HUES6 (cell line): ENCODE measurements around the gene PLA2G6.
"Not testable (repeated sequence)": the region's sequence is repeated elsewhere in the genome, so short reads cannot be mapped to it uniquely, and the experiment has no call there.

Experiments used
- H3K27ac ChIP-seq: 2 replicates; pipeline ENCODE4 v1.7.0; 2013; ENCODE audit warnings: low read depth, mild to moderate bottlenecking, low read length, inconsistent platforms
- H3K27me3 ChIP-seq: 2 replicates; pipeline ENCODE4 v1.6.1; 2013; ENCODE audit warnings: low read length; ENCODE audit not compliant: control insufficient read depth, insufficient read depth
- H3K36me3 ChIP-seq: 2 replicates; pipeline ENCODE4 v1.6.1; 2013; ENCODE audit warnings: low read length; ENCODE audit not compliant: control insufficient read depth, insufficient read depth
- H3K4me1 ChIP-seq: 2 replicates; pipeline ENCODE4 v1.6.1; 2013; ENCODE audit warnings: low read length; ENCODE audit not compliant: control insufficient read depth, insufficient read depth
- H3K4me3 ChIP-seq: 2 replicates; pipeline ENCODE4 v1.5.1; 2013; ENCODE audit warnings: low read depth, low read length
- H3K9ac ChIP-seq: one replicate; pipeline ENCODE4 v1.6.1; 2013; ENCODE audit warnings: mild to moderate bottlenecking, low read length
- H3K9me3 ChIP-seq: 2 replicates; pipeline ENCODE4 v1.6.1; 2013; ENCODE audit warnings: low read depth, low read length; ENCODE audit not compliant: control insufficient read depth, insufficient read depth

The PLA2G6 gene

DNA sequence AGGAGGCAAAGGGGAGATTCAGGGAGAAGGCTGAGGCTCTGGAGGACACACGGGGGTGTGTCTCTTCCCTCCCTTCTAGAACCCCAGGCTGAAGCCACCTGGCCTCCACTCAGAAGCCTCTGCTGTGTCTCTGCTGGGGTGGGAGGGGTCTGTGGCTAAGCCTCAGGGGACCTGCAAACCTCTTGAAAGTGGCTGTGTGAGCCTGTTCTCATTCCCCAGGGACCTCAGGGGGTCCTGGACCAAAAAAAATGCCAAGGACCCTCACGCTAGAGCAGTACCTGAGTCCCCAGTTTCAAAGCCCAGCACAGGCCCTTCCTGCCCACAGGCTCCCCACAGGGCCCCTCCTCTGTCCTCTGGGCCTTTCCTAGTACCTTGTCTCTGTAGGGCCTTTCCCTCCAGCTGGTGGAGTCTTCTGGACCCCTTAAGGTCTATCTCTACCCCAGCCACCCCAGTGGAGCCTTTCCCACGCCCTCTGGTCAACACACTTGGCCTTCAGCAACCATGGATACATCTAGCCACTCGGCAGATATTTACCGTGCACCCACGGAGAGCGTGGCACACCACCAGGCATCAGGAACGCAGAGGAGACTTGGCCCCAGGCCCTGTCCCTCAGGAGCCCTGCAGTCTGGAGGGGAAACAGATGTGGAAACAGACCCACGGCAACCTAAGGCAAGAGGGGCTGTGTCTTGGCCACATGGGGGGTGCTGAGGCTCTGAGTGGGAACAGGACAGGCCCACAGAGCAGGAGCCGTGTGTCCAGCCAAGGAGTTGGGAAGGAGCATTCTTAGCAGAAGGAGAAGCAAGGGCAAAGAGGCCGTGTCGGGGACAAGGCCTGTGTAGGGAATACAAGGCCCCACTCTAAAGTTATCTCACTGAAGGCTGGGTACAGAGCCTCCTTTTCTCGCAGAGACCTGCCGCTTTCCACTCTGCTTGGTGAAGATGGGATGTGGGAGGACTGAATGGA lies 18.5 kb downstream of the PLA2G6 start:
- Histone ChIP-seq H3K9me3 (no peaks in the 10 kb centered on the region), H3K27ac (no peak overlapping the region), H3K9ac (no peak overlapping the region), H3K4me3 (no peak overlapping the region), H3K27me3 (no peaks in the 10 kb centered on the region), H3K36me3 (peaks cover 13% of the 10 kb centered on the region), H3K4me1 (peaks cover 4% of the 10 kb centered on the region; the same call in 1 of the 2 replicates)

DNA sequence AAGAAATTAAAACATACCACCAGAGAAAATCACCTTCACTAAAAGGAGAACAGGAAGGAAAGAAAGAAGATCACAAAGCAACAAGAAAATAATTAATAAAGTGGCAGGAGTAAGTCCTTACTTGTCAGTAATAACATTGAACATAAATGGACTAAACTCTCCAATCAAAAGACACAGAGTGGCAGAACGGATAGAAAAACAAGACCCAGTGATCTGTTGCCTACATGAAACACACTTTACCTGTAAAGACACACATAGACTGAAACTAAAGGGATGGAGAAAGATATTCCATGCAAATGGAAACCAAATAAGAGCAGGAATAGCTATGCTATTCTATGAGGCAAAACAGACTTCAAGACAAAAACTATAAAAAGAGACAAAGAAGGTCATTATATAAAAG lies 25.9 kb downstream of the PLA2G6 start:
- Histone ChIP-seq H3K9me3 (no peaks in the 10 kb centered on the region), H3K9ac (no peak overlapping the region), H3K36me3 (no peaks in the 10 kb centered on the region), H3K27me3 (no peaks in the 10 kb centered on the region), H3K4me1 (peaks cover 7% of the 10 kb centered on the region; the same call in 1 of the 2 replicates), H3K4me3 (no peak overlapping the region), H3K27ac (no peak overlapping the region)

DNA sequence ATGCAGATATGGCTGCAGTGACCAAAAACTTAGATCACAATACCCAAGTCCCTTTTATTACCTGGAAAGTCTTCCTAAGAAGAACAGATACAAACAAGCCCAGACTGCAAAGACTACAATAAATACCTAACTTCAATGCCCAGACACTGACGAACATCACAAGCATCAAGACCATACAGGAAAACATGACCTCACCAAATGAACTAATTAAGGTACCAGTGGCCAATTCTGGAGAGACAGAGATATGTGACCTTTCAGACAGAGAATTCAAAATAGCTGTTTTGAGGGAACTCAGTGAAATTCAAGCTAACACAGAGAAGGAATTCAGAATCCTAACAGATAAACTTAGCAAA lies 27.1 kb downstream of the PLA2G6 start:
- H3K4me1 ChIP-seq, H3K36me3 ChIP-seq, H3K27me3 ChIP-seq, H3K27ac ChIP-seq, H3K9me3 ChIP-seq, H3K4me3 ChIP-seq, H3K9ac ChIP-seq: not testable (repeated sequence)

DNA sequence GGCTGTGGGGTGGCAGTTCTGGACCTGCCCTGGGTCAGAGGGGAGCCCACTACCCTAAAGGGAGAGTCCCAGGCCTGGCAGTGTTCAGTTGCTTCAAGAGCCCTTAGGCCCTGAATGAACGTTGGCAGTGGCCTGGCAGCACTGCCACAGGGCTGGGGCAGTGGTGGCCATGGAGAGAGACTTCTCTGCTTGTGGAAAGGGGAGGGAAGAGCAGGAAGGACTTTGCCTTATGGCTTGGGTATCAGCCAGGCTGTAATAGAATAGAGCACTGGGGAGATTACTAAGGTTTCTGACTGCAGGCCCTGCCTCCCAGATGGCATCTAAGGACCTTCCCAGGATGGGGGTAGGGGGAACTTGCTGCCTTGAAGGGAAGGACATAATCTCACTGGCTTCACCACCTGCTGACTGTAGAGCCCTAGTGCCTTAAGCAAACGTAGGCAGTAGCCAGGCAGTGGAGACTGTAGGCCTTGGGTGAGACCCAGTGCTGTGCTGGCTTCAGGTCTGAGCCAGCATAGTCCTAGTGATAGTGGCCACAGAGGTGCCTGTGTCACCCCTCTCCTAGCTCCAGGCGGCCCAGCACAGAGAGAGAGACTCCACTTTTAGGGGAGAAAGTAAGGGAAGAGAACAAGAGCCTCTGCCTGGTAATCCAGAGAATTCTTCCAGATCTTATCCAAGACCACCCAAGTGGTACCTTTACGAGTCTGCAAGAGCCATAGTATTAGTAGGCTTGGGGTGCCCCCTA lies 27.6 kb downstream of the PLA2G6 start:
- Histone ChIP-seq H3K9ac (no peak overlapping the region), H3K4me3 (no peak overlapping the region), H3K27me3 (no peaks in the 10 kb centered on the region), H3K4me1 (peaks cover 7% of the 10 kb centered on the region; the same call in 1 of the 2 replicates), H3K9me3 (no peaks in the 10 kb centered on the region), H3K27ac (no peak overlapping the region), H3K36me3 (no peaks in the 10 kb centered on the region)

DNA sequence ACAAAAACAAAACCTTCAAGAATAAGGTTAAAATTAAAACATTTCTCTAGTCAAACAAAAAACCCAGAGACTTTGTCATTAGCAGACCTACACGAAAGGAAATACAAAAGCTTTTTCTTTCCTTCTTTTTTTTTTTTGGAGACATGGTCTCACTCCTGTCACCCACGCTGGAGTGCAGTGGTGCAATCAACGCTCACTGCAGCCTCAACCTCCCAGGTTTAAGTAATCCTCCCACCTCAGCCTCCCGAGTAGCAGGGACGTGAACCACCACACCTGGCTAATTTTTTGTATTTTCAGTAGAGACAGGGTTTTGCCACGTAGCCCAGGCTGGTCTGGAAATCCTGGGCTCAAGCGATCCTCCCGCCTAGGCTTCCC lies 30.5 kb downstream of the PLA2G6 start:
- no peaks in the 10 kb centered on the region for H3K27me3 ChIP-seq
- peaks cover 7% of the 10 kb centered on the region; the same call in 1 of the 2 replicates for H3K4me1 ChIP-seq
- H3K36me3 ChIP-seq, result no peaks in the 10 kb centered on the region
- H3K9me3 ChIP-seq, result no peaks in the 10 kb centered on the region
- H3K4me3 ChIP-seq, result no peak overlapping the region
- no peak overlapping the region for H3K27ac ChIP-seq
- H3K9ac ChIP-seq, result no peak overlapping the region

DNA sequence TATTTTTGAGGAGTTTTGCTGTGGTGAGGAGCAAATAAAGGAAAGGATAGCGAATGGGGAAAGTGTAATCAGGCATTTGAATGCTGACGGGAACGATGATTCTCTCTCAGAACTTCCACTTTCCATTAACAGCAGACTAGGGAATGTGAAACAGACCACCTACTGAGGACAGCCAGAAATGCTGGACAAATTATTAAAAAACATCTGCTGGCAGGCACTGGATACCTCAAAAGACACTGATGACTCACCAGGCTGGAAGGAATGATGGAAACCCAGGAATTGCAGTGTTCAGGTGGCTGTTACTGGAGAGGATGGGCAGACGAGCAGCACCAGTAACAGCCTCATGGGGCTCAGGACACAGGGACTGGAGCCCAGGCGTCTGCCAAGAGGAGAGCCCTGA lies 33.4 kb downstream of the PLA2G6 start:
- Histone ChIP-seq H3K36me3 (0 out of 2 replicates have a peak, but pooled peaks cover under 1% of the 10 kb centered on the region), H3K9me3 (no peaks in the 10 kb centered on the region), H3K27me3 (no peaks in the 10 kb centered on the region), H3K4me3 (no peak overlapping the region), H3K4me1 (no peaks in the 10 kb centered on the region), H3K9ac (no peak overlapping the region), H3K27ac (no peak overlapping the region)

DNA sequence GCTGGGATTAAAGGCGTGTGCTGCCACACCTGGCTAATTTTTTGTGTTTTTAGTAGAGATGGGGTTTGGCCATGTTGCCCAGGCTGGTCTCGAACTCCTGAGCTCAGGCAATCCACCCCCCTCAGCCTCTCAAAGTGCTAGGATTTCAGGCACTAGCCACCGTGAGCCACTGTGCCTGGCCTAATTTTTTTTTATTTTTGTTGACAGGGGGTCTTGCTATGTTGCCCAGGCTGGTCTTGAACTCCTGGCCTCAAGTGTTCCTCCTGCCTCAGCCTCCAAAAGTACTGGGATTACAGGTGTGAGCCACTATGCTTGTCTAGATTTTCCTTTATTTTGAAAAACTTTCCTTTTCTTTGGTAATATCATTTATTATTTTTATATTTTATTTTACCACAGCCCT lies 35.5 kb downstream of the PLA2G6 start:
- not testable (repeated sequence) for H3K36me3 ChIP-seq, H3K9ac ChIP-seq, H3K4me1 ChIP-seq, H3K4me3 ChIP-seq, H3K27ac ChIP-seq, H3K9me3 ChIP-seq, H3K27me3 ChIP-seq

DNA sequence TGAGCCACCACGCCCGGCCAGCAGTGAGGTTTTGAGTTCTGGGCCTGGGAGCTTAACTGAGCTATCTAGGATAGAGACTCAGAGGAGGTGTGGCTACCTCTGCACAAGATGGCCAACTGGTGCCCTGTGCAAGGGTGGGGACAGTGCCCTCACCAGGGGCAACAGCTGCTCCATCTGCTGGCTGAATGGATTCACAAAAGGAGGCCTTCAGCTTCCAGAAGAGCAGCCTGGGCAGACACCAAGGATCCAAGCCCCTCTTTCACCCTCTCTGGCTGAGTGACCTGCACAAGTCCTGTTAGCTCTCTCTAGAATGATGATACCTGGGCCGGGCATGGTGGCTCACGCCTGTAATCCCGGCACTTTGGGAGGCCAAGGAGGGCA lies 37.6 kb downstream of the PLA2G6 start:
- no peaks in the 10 kb centered on the region for H3K4me1 ChIP-seq
- H3K27me3 ChIP-seq, result no peaks in the 10 kb centered on the region
- H3K9me3 ChIP-seq, result no peaks in the 10 kb centered on the region
- no peak overlapping the region for H3K27ac ChIP-seq
- H3K9ac ChIP-seq, result no peak overlapping the region
- H3K4me3 ChIP-seq, result no peak overlapping the region
- peaks cover 9% of the 10 kb centered on the region for H3K36me3 ChIP-seq

DNA sequence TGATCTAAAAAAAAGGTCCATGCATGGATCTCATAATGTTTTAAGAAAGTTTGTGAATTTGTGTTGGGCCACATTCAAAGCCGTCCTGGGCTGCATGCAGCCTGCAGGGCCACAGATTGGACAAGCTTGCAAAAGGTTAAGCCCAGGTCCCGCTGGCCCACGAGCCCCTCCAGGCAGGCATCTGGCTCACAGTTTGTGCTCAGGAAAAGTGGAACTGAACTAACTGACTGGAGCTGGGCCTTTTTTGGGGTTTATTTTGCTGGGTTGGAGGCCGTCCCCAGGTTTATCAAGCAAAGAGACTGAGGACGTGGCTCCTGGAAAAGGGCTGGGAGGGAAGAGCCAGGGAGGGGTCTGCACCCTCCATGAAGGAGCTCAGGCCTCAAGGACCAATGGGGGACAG lies 39.0 kb downstream of the PLA2G6 start:
- no peaks in the 10 kb centered on the region for H3K27me3 ChIP-seq
- H3K27ac ChIP-seq, result no peak overlapping the region
- no peak overlapping the region for H3K9ac ChIP-seq
- no peak overlapping the region for H3K4me3 ChIP-seq
- no peaks in the 10 kb centered on the region for H3K9me3 ChIP-seq
- no peaks in the 10 kb centered on the region for H3K4me1 ChIP-seq
- peaks cover 14% of the 10 kb centered on the region for H3K36me3 ChIP-seq

DNA sequence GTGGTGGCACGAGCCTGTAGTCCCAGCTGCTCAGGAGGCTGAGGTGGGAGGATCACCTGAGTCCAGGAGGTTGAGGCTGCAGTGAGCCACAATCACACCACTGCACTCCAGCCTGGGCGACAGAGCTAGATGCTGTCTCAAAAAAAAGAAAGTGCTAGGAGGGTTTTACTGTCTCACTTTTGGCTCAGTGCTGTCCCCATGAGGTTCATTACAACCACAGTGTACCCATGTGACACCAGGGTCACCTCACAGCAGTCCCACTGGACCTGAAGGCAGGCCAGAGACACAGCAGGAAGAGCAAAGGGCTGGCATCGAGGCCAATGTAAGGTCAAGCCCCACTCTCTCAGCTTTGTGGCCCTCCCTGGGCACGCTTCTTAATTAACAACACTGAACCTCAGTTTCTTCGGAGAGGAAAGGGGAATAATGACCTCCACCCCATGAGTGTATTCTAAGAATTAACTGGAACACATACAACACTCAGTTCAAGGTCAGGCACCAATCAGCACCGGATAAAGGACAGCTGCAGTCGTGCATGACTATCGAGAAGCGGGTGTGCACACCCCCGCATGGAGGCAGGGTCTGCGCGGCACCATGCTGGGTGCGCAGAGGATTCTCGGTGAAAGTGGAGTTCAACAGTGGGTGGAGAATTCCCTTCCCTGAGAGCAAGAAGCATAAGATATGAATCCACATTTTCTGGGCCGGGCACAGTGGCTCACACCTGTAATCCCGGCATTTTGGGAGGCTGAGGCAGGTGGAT lies 40.2 kb downstream of the PLA2G6 start:
- Histone ChIP-seq H3K27ac (no peak overlapping the region), H3K4me3 (no peak overlapping the region), H3K4me1 (no peaks in the 10 kb centered on the region), H3K9ac (peak overlapping the region; percentile 24), H3K9me3 (no peaks in the 10 kb centered on the region), H3K27me3 (no peaks in the 10 kb centered on the region), H3K36me3 (peaks cover 14% of the 10 kb centered on the region)

DNA sequence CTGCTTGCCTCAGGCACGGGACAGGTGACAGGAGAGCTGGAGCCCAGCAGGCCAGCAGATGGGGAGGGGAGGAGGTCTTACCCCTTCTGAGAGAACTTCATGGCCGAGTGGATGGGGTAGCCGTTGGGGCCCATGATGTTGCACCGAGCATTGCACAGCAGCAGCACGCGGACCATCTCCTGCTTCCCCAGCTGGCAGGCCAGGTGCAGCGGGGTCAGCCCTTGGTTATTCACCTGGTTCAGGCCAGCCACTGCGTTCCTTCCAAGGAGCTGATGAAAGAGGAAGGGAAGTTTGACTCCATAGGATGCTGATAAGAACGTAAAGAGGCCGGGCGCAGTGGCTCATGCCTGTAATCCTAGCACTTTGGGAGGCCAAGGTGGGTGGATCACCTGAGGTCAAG lies 41.7 kb downstream of the PLA2G6 start:
- peaks cover 21% of the 10 kb centered on the region for H3K36me3 ChIP-seq
- no peak overlapping the region for H3K27ac ChIP-seq
- no peak overlapping the region for H3K4me3 ChIP-seq
- H3K9ac ChIP-seq, result no peak overlapping the region
- no peaks in the 10 kb centered on the region for H3K4me1 ChIP-seq
- no peaks in the 10 kb centered on the region for H3K27me3 ChIP-seq
- H3K9me3 ChIP-seq, result no peaks in the 10 kb centered on the region
